ENCODE data around the gene CFAP161. TPM values are rescaled to one million over a fixed set of nuclear protein-coding genes. Genes with fewer than 3 reads are reported as not detected.

The CFAP161 gene
- total RNA-seq, 3 donors from 2014 or later: 0.54 TPM; not detected in 2

DNA sequence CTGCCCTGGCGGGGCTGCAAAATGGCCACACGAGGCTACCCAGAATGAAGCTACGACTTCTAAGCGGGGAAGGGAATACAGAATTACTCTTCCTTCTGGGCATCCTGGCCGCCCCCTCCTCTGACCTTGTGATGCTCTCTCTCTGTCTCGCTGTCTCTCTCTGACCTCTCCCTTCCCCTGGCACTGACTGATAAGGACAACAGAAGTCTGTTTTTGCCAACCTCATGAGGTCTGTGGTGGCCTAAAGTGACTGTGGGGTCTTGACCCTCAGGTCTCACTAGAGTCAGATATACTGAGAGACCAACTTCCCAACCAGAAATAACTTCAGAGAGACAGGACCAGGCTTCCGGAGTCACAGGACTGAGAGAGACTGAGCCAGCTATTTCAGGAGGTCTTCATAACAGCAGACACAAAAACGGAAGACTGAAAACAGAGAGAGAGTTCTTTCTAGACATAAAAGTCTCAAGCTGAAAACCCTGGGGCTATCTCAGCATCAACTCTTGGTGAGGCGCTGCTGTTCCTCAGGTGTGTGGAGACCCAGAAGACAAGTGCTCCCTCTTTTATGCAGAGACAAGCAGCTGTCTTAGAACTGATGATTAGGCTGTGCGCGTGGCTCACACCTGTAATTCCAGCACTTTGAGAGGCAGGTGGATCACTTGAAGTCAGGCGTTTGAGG, 38.2 kb upstream of the CFAP161 start:
- ATAC-seq: no peak
- H3K4me1 ChIP-seq (ENCODE audit: low read depth): no peaks in the 10 kb centered on the region
- no peak for DNase-seq
- intact Hi-C loops (cut with DNase I, micrococcal nuclease): no loop called here
- no peak overlapping the region for H3K4me3 ChIP-seq
- H3K9me3 ChIP-seq: no peaks in the 10 kb centered on the region
- no peaks in the 10 kb centered on the region for H3K36me3 ChIP-seq (ENCODE audit: low read depth)
- TF ChIP-seq, protein P1, sequence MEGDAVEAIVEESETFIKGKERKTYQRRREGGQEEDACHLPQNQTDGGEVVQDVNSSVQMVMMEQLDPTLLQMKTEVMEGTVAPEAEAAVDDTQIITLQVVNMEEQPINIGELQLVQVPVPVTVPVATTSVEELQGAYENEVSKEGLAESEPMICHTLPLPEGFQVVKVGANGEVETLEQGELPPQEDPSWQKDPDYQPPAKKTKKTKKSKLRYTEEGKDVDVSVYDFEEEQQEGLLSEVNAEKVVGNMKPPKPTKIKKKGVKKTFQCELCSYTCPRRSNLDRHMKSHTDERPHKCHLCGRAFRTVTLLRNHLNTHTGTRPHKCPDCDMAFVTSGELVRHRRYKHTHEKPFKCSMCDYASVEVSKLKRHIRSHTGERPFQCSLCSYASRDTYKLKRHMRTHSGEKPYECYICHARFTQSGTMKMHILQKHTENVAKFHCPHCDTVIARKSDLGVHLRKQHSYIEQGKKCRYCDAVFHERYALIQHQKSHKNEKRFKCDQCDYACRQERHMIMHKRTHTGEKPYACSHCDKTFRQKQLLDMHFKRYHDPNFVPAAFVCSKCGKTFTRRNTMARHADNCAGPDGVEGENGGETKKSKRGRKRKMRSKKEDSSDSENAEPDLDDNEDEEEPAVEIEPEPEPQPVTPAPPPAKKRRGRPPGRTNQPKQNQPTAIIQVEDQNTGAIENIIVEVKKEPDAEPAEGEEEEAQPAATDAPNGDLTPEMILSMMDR (IDR thresholded peaks at IDR 0.05): no peak

- intact Hi-C loops (cut with DNase I, micrococcal nuclease): no loop called here
- Histone ChIP-seq H3K4me1 (ENCODE audit: low read depth) (no peaks in the 10 kb centered on the region), H3K36me3 (ENCODE audit: low read depth) (no peaks in the 10 kb centered on the region), H3K4me3 (no peak overlapping the region), H3K9me3 (no peaks in the 10 kb centered on the region)
- no peak for ATAC-seq
- no peak for DNase-seq
- TF ChIP-seq, protein P1 (IDR thresholded peaks at IDR 0.05): no peak
These were observed 37.7 kb upstream of the CFAP161 start for GRCh38 chr15:81096398-81096797.

DNA sequence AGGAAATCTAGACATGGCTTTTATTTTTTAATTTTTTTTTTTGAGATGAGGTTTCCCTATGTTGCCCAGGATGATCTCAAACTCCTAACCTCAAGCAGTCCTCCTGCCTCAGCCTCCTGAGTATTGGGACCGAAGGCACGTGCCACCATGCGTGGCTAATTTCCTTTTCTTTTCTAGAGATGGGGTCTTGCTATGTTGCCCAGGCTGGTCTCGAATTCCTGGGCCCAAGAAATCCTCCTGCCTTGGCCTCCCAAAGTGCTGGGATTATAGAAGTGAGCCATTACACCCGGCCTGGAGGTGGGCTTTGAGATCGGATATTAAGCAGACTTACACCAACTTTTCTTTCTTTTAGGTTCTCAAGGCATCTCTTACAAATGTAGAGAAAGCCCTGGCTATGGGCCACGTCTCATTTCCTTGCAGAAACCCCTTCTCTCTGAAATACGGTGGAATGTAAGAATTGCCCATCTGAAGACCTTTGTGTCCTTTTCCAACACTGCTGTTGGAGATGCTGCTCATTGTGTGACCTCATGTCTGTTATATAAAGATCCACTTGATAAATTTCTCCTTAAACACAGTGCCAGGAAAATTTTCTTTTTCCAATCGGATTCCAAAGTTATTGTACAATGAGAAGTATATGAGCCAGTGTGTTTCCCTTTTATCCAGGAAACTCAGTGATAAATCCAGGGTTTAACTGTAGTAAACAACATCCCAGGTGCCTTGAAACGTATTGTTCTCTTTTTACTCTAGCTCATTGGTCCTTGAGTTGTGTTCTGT, 36.8 kb upstream of the CFAP161 start:
- Histone ChIP-seq H3K4me1 (ENCODE audit: low read depth) (no peaks in the 10 kb centered on the region), H3K36me3 (ENCODE audit: low read depth) (no peaks in the 10 kb centered on the region), H3K9me3 (no peaks in the 10 kb centered on the region), H3K4me3 (no peak overlapping the region)
- TF ChIP-seq, protein P1 (IDR thresholded peaks at IDR 0.05): no peak
- DNase-seq (no peak), ATAC-seq (no peak)
- intact Hi-C loops (cut with DNase I, micrococcal nuclease): no loop called here

DNA sequence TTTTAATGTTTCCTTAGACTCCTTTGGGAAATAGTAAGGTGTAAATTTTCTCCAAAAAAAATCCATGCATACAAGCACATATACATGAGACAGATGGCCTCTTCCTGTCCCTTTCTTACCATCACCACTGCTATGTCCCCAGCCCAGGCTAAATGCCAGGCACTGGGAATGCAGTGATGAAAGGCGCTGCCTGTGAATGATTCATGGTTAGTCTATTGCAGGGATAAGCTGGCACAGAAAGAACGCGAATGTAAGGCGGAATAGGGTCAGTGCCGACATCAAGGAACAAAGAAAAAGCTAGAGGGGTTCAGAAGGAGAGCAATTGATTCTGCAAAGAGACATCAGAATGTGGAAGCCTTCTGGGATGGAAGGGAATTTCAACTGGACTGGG, 36.2 kb upstream of the CFAP161 start:
- no peaks in the 10 kb centered on the region for H3K4me1 ChIP-seq (ENCODE audit: low read depth)
- no peaks in the 10 kb centered on the region for H3K36me3 ChIP-seq (ENCODE audit: low read depth)
- no peaks in the 10 kb centered on the region for H3K9me3 ChIP-seq
- TF ChIP-seq, protein P1 (IDR thresholded peaks at IDR 0.05): no peak
- ATAC-seq (no peak), DNase-seq (no peak)
- no peak overlapping the region for H3K4me3 ChIP-seq
- intact Hi-C loops (cut with DNase I, micrococcal nuclease): no loop called here

- no peak for DNase-seq
- H3K4me3 ChIP-seq: no peak overlapping the region
- no peaks in the 10 kb centered on the region for H3K4me1 ChIP-seq (ENCODE audit: low read depth)
- no peaks in the 10 kb centered on the region for H3K36me3 ChIP-seq (ENCODE audit: low read depth)
- intact Hi-C loops (cut with DNase I, micrococcal nuclease): no loop called here
- no peak for ATAC-seq
- TF ChIP-seq, protein P1 (IDR thresholded peaks at IDR 0.05): no peak
- no peaks in the 10 kb centered on the region for H3K9me3 ChIP-seq
These were observed 35.7 kb upstream of the CFAP161 start for GRCh38 chr15:81098349-81098748.
